MM.1S (cell line): Measurements from ENCODE around the gene ABL2.

ENCODE experiments used
- DNase-seq: peaks from one replicate; pipeline ENCODE4 v3.0.0-alpha.2; 2015
- H2AFZ ChIP-seq: fragments of 300-600 bp; sonication (generic); 2 replicates; pipeline ENCODE4 v1.6.0; 2016; ENCODE audit warnings: antibody characterized with exemption, low read length
- H3F3A ChIP-seq: fragments of 300-600 bp; sonication (generic); 2 replicates; pipeline ENCODE4 v1.6.1; 2016; ENCODE audit warnings: mild to moderate bottlenecking, antibody characterized with exemption, low read length, moderate library complexity, mixed read lengths; ENCODE audit not compliant: insufficient read depth
- H3K27ac ChIP-seq: fragments of 300-600 bp; sonication (generic); 2 replicates; pipeline ENCODE4 v1.5.1; 2016; ENCODE audit warnings: mild to moderate bottlenecking, low read length
- H3K27me3 ChIP-seq: fragments of 300-600 bp; sonication (generic); replicated peaks from 2 replicates; pipeline ENCODE4 v1.6.0; 2016; ENCODE audit warnings: low read length; ENCODE audit not compliant: insufficient read depth
- H3K36me3 ChIP-seq: fragments of 300-600 bp; sonication (generic); replicated peaks from 2 replicates; pipeline ENCODE4 v1.6.1; 2016; ENCODE audit warnings: mild to moderate bottlenecking, low read length, mixed read lengths; ENCODE audit not compliant: insufficient read depth
- H3K4me1 ChIP-seq: fragments of 300-600 bp; sonication (generic); 2 replicates; pipeline ENCODE4 v1.6.1; 2016; ENCODE audit warnings: low read length, mixed read lengths
- H3K4me2 ChIP-seq: fragments of 300-600 bp; sonication (generic); 2 replicates; pipeline ENCODE4 v1.6.0; 2016; ENCODE audit warnings: low read depth, low read length
- H3K4me3 ChIP-seq: fragments of 300-600 bp; sonication (generic); 2 replicates; pipeline ENCODE4 v1.5.1; 2016; ENCODE audit warnings: low read length, mixed read lengths
- H3K79me2 ChIP-seq: fragments of 300-600 bp; sonication (generic); 2 replicates; pipeline ENCODE4 v1.6.1; 2016; ENCODE audit warnings: mixed run types, low read length, mixed read lengths
- H3K9ac ChIP-seq: fragments of 300-600 bp; sonication (generic); 2 replicates; pipeline ENCODE4 v1.6.1; 2016; ENCODE audit warnings: low read length, mixed read lengths
- H3K9me2 ChIP-seq: fragments of 300-600 bp; sonication (generic); replicated peaks from 2 replicates; pipeline ENCODE4 v1.6.1; 2016; ENCODE audit warnings: mild to moderate bottlenecking, low read length, mixed read lengths; ENCODE audit not compliant: insufficient read depth
- H3K9me3 ChIP-seq: fragments of 300-600 bp; sonication (generic); replicated peaks from 2 replicates; pipeline ENCODE4 v1.6.1; 2016; ENCODE audit warnings: mild to moderate bottlenecking, low read length, mixed read lengths; ENCODE audit not compliant: insufficient read depth
- H4K20me1 ChIP-seq: fragments of 300-600 bp; sonication (generic); 2 replicates; pipeline ENCODE4 v1.6.1; 2016; ENCODE audit warnings: mild to moderate bottlenecking, low read length, moderate library complexity, mixed read lengths; ENCODE audit not compliant: insufficient read depth
- CTCF ChIP-seq: fragments of 300-600 bp; sonication (generic); IDR thresholded peaks from 2 replicates; pipeline ENCODE4 v1.5.1; 2016; ENCODE audit warnings: antibody characterized with exemption, low read length, mixed read lengths
- EZH2 ChIP-seq: fragments of 300-600 bp; sonication (generic); optimal IDR thresholded peaks from 2 replicates; pipeline ENCODE3; 2017; ENCODE audit warnings: low read depth, mild to moderate bottlenecking, antibody characterized with exemption, low read length, mixed read lengths
- EZH2phosphoT487 ChIP-seq: fragments of 300-600 bp; sonication (generic); IDR thresholded peaks from 2 replicates; pipeline ENCODE4 v1.6.1; 2018; ENCODE audit warnings: antibody characterized with exemption, low read length

Gene ABL2

GRCh38 chr1:179166663-179167417 is 62.6 kb downstream of the ABL2 start:
- Histone ChIP-seq H3K27me3 (no peaks in the 10 kb centered on the region), H3K4me1 (no peaks in the 10 kb centered on the region), H3K9ac (no peak overlapping the region), H3K36me3 (no peaks in the 10 kb centered on the region), H3K9me2 (no peaks in the 10 kb centered on the region), H3F3A (no peaks in the 10 kb centered on the region), H3K4me2 (no peak overlapping the region), H4K20me1 (no peaks in the 10 kb centered on the region; the same call in 1 of the 2 replicates), H3K9me3 (no peaks in the 10 kb centered on the region), H3K4me3 (no peak overlapping the region), H2AFZ (no peak overlapping the region), H3K27ac (no peak overlapping the region), H3K79me2 (peaks cover 43% of the 10 kb centered on the region)
- DNase-seq: no peak
- TF ChIP-seq EZH2 (no peak), CTCF (no peak), EZH2phosphoT487 (no peak)

- Histone ChIP-seq H3K4me2 (no peak overlapping the region), H3K27me3 (no peaks in the 10 kb centered on the region), H3K4me3 (no peak overlapping the region), H2AFZ (no peak overlapping the region), H3K4me1 (no peaks in the 10 kb centered on the region), H3K9ac (no peak overlapping the region), H3K27ac (no peak overlapping the region), H3K36me3 (no peaks in the 10 kb centered on the region), H3K79me2 (peaks cover 37% of the 10 kb centered on the region), H3K9me2 (no peaks in the 10 kb centered on the region), H3F3A (no peaks in the 10 kb centered on the region), H4K20me1 (no peaks in the 10 kb centered on the region; the same call in 1 of the 2 replicates), H3K9me3 (no peaks in the 10 kb centered on the region)
- DNase-seq: no peak
- no peak for TF ChIP-seq CTCF
Measured at GRCh38 chr1:179164494-179164893, 65.0 kb downstream of the ABL2 start.

- H3K4me3 ChIP-seq: no peak overlapping the region
- H3K9me2 ChIP-seq: no peaks in the 10 kb centered on the region
- no peak for DNase-seq
- H3K27me3 ChIP-seq: no peaks in the 10 kb centered on the region
- H3K79me2 ChIP-seq: peaks cover 47% of the 10 kb centered on the region
- H3K36me3 ChIP-seq: no peaks in the 10 kb centered on the region
- no peaks in the 10 kb centered on the region for H4K20me1 ChIP-seq
- TF ChIP-seq EZH2: no peak
- TF ChIP-seq CTCF: no peak
- TF ChIP-seq EZH2phosphoT487: no peak
- no peak overlapping the region for H3K9ac ChIP-seq
- H3K9me3 ChIP-seq: no peaks in the 10 kb centered on the region
- peaks cover 18% of the 10 kb centered on the region for H3K4me1 ChIP-seq
- 0 out of 2 replicates have a peak, but pooled peaks cover 5% of the 10 kb centered on the region for H3F3A ChIP-seq
- H2AFZ ChIP-seq: no peak overlapping the region
- H3K4me2 ChIP-seq: no peak overlapping the region
- no peak overlapping the region for H3K27ac ChIP-seq
Measured at GRCh38 chr1:179156708-179157107, 72.8 kb downstream of the ABL2 start.
